Vagina (tissue), 2 donors: ENCODE measurements around the gene DDX10. TPM values are rescaled to one million over a fixed set of nuclear protein-coding genes. Genes with fewer than 3 reads are reported as not detected.

Experiments
- DNase-seq, 2 donors: peaks; one replicate each; pipeline ENCODE4 v3.0.0-alpha.2; 2017; ENCODE audit errors: extremely low spot score in 2 of 2
- H3K27ac ChIP-seq: fragments of 200-600 bp; sonication (generic); one replicate; pipeline ENCODE4 v1.5.1; 2019
- H3K27me3 ChIP-seq: fragments of 200-600 bp; sonication (generic); one replicate; pipeline ENCODE4 v1.5.1; 2019
- H3K36me3 ChIP-seq, 2 donors: fragments of 200-600 bp; sonication (generic); one replicate each; pipeline ENCODE4 v1.5.1; 2017 to 2019
- H3K4me1 ChIP-seq: fragments of 200-600 bp; sonication (generic); one replicate; pipeline ENCODE4 v1.5.1; 2019
- H3K4me3 ChIP-seq, 2 donors: fragments of 200-600 bp; sonication (generic); 1 replicate in 1 of 2; 2 replicates in 1 of 2; pipeline ENCODE4 v1.5.1; 2016 to 2019
- H3K9me3 ChIP-seq: fragments of 200-600 bp; sonication (generic); one replicate; pipeline ENCODE4 v1.5.1; 2019
- CTCF ChIP-seq, 3 experiments: fragments of 450-650 bp in 2 of 3; fragments of 200-600 bp in 1 of 3; sonication (generic) in 1 of 3; IDR thresholded peaks; one replicate each; pipeline ENCODE4 v1.5.1; 2017 to 2019; ENCODE audit warnings: antibody characterized with exemption in 3 of 3, mild to moderate bottlenecking in 2 of 3, moderate library complexity in 2 of 3
- POLR2A ChIP-seq, 2 donors: fragments of 450-650 bp; IDR thresholded peaks; one replicate each; pipeline ENCODE4 v1.6.1; 2017; ENCODE audit warnings: antibody characterized with exemption in 2 of 2, mild to moderate bottlenecking in 2 of 2, moderate library complexity in 2 of 2
- POLR2AphosphoS5 ChIP-seq, 2 donors: sonication (generic); formaldehyde crosslinking; IDR thresholded peaks; one replicate each; pipeline ENCODE4 v1.9.0; 2017; ENCODE audit warnings: antibody characterized with exemption in 2 of 2, mild to moderate bottlenecking in 2 of 2, low read depth in 1 of 2; ENCODE audit not compliant: insufficient read depth in 1 of 2
- intact Hi-C: fragments of 100-400 bp; cut with DNase I; formaldehyde crosslinking; loops from one replicate; pipeline ENCODE4 v1.15.1; 2023
- total RNA-seq: library from RNA; depleted of rRNA; stranded (reverse); fragments of >200 nt; gene quantifications from one replicate; pipeline ENCODE4 v1.2.3, GENCODE V29; 2016

The DDX10 gene
- total RNA-seq, 1 donor from 2014 or later, result 23.8 TPM

- TF ChIP-seq POLR2A (IDR thresholded peaks at IDR 0.05), result no peak
- no peak for TF ChIP-seq POLR2AphosphoS5 (IDR thresholded peaks at IDR 0.05; ENCODE audit: insufficient read depth in 1 of 2, low read depth in 1 of 2)
- TF ChIP-seq CTCF (IDR thresholded peaks at IDR 0.05), result no peak
- H3K9me3 ChIP-seq, result no peaks in the 10 kb centered on the region
- intact Hi-C loops, result no loop called here
- no peak overlapping the region for H3K4me3 ChIP-seq
- H3K36me3 ChIP-seq, result no peaks in the 10 kb centered on the region
- no peaks in the 10 kb centered on the region for H3K4me1 ChIP-seq
- no peak for DNase-seq
- H3K27me3 ChIP-seq, result no peaks in the 10 kb centered on the region
- H3K27ac ChIP-seq, result no peak overlapping the region
These were observed 221.3 kb downstream of the DDX10 start for GRCh38 chr11:108886005-108886659.

- TF ChIP-seq POLR2A (IDR thresholded peaks at IDR 0.05) (no peak), CTCF (IDR thresholded peaks at IDR 0.05) (no peak), POLR2AphosphoS5 (IDR thresholded peaks at IDR 0.05; ENCODE audit: insufficient read depth in 1 of 2, low read depth in 1 of 2) (no peak)
- H3K4me1 ChIP-seq, result no peaks in the 10 kb centered on the region
- H3K4me3 ChIP-seq, result no peak overlapping the region
- no peak for DNase-seq
- no peak overlapping the region for H3K27ac ChIP-seq
- H3K36me3 ChIP-seq, result no peaks in the 10 kb centered on the region
- intact Hi-C loops, result no loop called here
- no peaks in the 10 kb centered on the region for H3K9me3 ChIP-seq
- no peaks in the 10 kb centered on the region for H3K27me3 ChIP-seq
These were observed 221.8 kb downstream of the DDX10 start for GRCh38 chr11:108886660-108887009.

- intact Hi-C loops, result no loop called here
- no peak for TF ChIP-seq CTCF (IDR thresholded peaks at IDR 0.05)
- no peak for TF ChIP-seq POLR2A (IDR thresholded peaks at IDR 0.05)
- no peak for TF ChIP-seq POLR2AphosphoS5 (IDR thresholded peaks at IDR 0.05; ENCODE audit: insufficient read depth in 1 of 2, low read depth in 1 of 2)
- no peak for DNase-seq
These were observed 222.8 kb downstream of the DDX10 start for GRCh38 chr11:108887436-108888238.

GRCh38 chr11:108890482-108891105, 225.7 kb downstream of the DDX10 start:
- Histone ChIP-seq H3K9me3 (no peaks in the 10 kb centered on the region), H3K27me3 (no peaks in the 10 kb centered on the region), H3K27ac (no peak overlapping the region), H3K36me3 (no peaks in the 10 kb centered on the region), H3K4me1 (no peaks in the 10 kb centered on the region), H3K4me3 (no peak overlapping the region)
- no peak for TF ChIP-seq POLR2AphosphoS5 (IDR thresholded peaks at IDR 0.05; ENCODE audit: insufficient read depth in 1 of 2, low read depth in 1 of 2)
- no peak for TF ChIP-seq CTCF (IDR thresholded peaks at IDR 0.05)
- TF ChIP-seq POLR2A (IDR thresholded peaks at IDR 0.05), result no peak
- DNase-seq, result no peak
- intact Hi-C loops, result no loop called here

More at GRCh38 chr11:108887436-108888238, 222.8 kb downstream of the DDX10 start:
- Histone ChIP-seq H3K9me3 (no peaks in the 10 kb centered on the region), H3K27me3 (no peaks in the 10 kb centered on the region), H3K36me3 (no peaks in the 10 kb centered on the region), H3K4me1 (no peaks in the 10 kb centered on the region), H3K4me3 (no peak overlapping the region), H3K27ac (no peak overlapping the region)
